Measurements from ENCODE around the gene NEK1.
A peak's percentile ranks its signal among the peaks of the same experiment; 100 is the strongest.

Gene NEK1

GRCh38 chr4:169611991-169612870 lies at the start of gene NEK1:
Gene NEK1 (minus strand): TSS chr4:169612583. CDS start chr4:169602630, 9,953 bp downstream.
- DNase-seq (ENCODE audit: low read depth in 1 of 2, low spot score in 1 of 2) = peak; percentile 75 to 87

GRCh38 chr4:169661761-169662160 lies 49.4 kb upstream of the NEK1 start:
- DNase-seq (ENCODE audit: low read depth in 1 of 2, low spot score in 1 of 2) = no peak

GRCh38 chr4:169660929-169661328 lies 48.5 kb upstream of the NEK1 start:
- DNase-seq (ENCODE audit: low read depth in 1 of 2, low spot score in 1 of 2) = no peak

GRCh38 chr4:169659716-169660670 lies 47.6 kb upstream of the NEK1 start:
- peak in 1 of 2 donors; percentile 74 for DNase-seq (ENCODE audit: low read depth in 1 of 2, low spot score in 1 of 2)

GRCh38 chr4:169658975-169659715 lies 46.8 kb upstream of the NEK1 start:
- no peak for DNase-seq (ENCODE audit: low read depth in 1 of 2, low spot score in 1 of 2)

- DNase-seq (ENCODE audit: low read depth in 1 of 2, low spot score in 1 of 2) = no peak
These were observed 45.8 kb upstream of the NEK1 start for GRCh38 chr4:169658196-169658595.

GRCh38 chr4:169657470-169658107 lies 45.2 kb upstream of the NEK1 start:
- no peak for DNase-seq (ENCODE audit: low read depth in 1 of 2, low spot score in 1 of 2)

- DNase-seq (ENCODE audit: low read depth in 1 of 2, low spot score in 1 of 2) = no peak
These were observed 43.0 kb upstream of the NEK1 start for GRCh38 chr4:169655401-169655800.

- no peak for DNase-seq (ENCODE audit: low read depth in 1 of 2, low spot score in 1 of 2)
These were observed 40.2 kb upstream of the NEK1 start for GRCh38 chr4:169652535-169652934.

- DNase-seq (ENCODE audit: low read depth in 1 of 2, low spot score in 1 of 2) = no peak
These were observed 38.0 kb upstream of the NEK1 start for GRCh38 chr4:169650227-169650936.

GRCh38 chr4:169649545-169650226 lies 37.3 kb upstream of the NEK1 start:
- no peak for DNase-seq (ENCODE audit: low read depth in 1 of 2, low spot score in 1 of 2)

- DNase-seq (ENCODE audit: low read depth in 1 of 2, low spot score in 1 of 2) = no peak
These were observed 33.2 kb upstream of the NEK1 start for GRCh38 chr4:169645627-169646026.

GRCh38 chr4:169644802-169645201 lies 32.4 kb upstream of the NEK1 start:
- no peak for DNase-seq (ENCODE audit: low read depth in 1 of 2, low spot score in 1 of 2)

GRCh38 chr4:169640261-169640870 lies 28.0 kb upstream of the NEK1 start:
- DNase-seq (ENCODE audit: low read depth in 1 of 2, low spot score in 1 of 2) = no peak

- DNase-seq (ENCODE audit: low read depth in 1 of 2, low spot score in 1 of 2) = no peak
These were observed 22.6 kb upstream of the NEK1 start for GRCh38 chr4:169634975-169635374.

- no peak for DNase-seq (ENCODE audit: low read depth in 1 of 2, low spot score in 1 of 2)
These were observed 20.5 kb upstream of the NEK1 start for GRCh38 chr4:169632896-169633295.

- no peak for DNase-seq (ENCODE audit: low read depth in 1 of 2, low spot score in 1 of 2)
These were observed 17.7 kb upstream of the NEK1 start for GRCh38 chr4:169630069-169630468.

- no peak for DNase-seq (ENCODE audit: low read depth in 1 of 2, low spot score in 1 of 2)
These were observed 16.2 kb upstream of the NEK1 start for GRCh38 chr4:169628579-169628978.

GRCh38 chr4:169627307-169627706 lies 14.9 kb upstream of the NEK1 start:
- DNase-seq (ENCODE audit: low read depth in 1 of 2, low spot score in 1 of 2) = no peak
